ENCODE data around the gene PCBP2. TPM values are rescaled to one million over a fixed set of nuclear protein-coding genes. Genes with fewer than 3 reads are reported as not detected.

Gene PCBP2
- total RNA-seq, 4 donors from 2014 or later: 622 to 768 (median 702) TPM

- no peak for TF ChIP-seq CTCF (IDR thresholded peaks at IDR 0.05; ENCODE audit: low read depth)
Measured at GRCh38 chr12:53441040-53441833, 10.7 kb upstream of the PCBP2 start, which contains the start of gene PRR13. Gene PRR13 (plus strand): TSS chr12:53441734. CDS start chr12:53442715, 981 bp downstream.

GRCh38 chr12:53443955-53444354 lies 7.9 kb upstream of the PCBP2 start:
- no peak for TF ChIP-seq CTCF (IDR thresholded peaks at IDR 0.05; ENCODE audit: low read depth)

GRCh38 chr12:53450936-53451335 lies 966 bp upstream of the PCBP2 start:
- TF ChIP-seq CTCF (IDR thresholded peaks at IDR 0.05; ENCODE audit: low read depth): no peak

- TF ChIP-seq CTCF (IDR thresholded peaks at IDR 0.05; ENCODE audit: low read depth): no peak
Measured at GRCh38 chr12:53452159-53453077, 516 bp downstream of the PCBP2 start.

GRCh38 chr12:53453953-53454640 lies 2.2 kb downstream of the PCBP2 start:
- no peak for TF ChIP-seq CTCF (IDR thresholded peaks at IDR 0.05; ENCODE audit: low read depth)

- TF ChIP-seq CTCF (IDR thresholded peaks at IDR 0.05; ENCODE audit: low read depth): no peak
Measured at GRCh38 chr12:53454707-53455106, 2.8 kb downstream of the PCBP2 start.

Measured in subcutaneous adipose tissue (tissue), 4 donors.